Epidermal melanocyte (primary cell): Measurements from ENCODE around the gene TNRC6C.
A peak's percentile ranks its signal among the peaks of the same experiment; 100 is the strongest.

Source experiments
- DNase-seq: peaks from one replicate; pipeline ENCODE4 v3.0.0; 2011; ENCODE audit warnings: low spot score; ENCODE audit not compliant: insufficient read length

The TNRC6C gene

GRCh38 chr17:77957857-77958715 lies at the start of gene TNRC6C:
Gene TNRC6C, plus strand, starts transcription at chr17:77958703. Its CDS starts 45,504 bp downstream, at chr17:78004207.
- peak; percentile 99 for DNase-seq

GRCh38 chr17:77909236-77909635 lies 49.3 kb upstream of the TNRC6C start:
- DNase-seq = no peak

GRCh38 chr17:77909816-77910215 lies 48.7 kb upstream of the TNRC6C start:
- no peak for DNase-seq

GRCh38 chr17:77914385-77915254 lies 43.9 kb upstream of the TNRC6C start:
- DNase-seq = no peak

GRCh38 chr17:77915594-77916021 lies 42.9 kb upstream of the TNRC6C start:
- no peak for DNase-seq

- DNase-seq = no peak
Measured at GRCh38 chr17:77916264-77916663, 42.2 kb upstream of the TNRC6C start.

- no peak for DNase-seq
Measured at GRCh38 chr17:77916703-77917481, 41.6 kb upstream of the TNRC6C start.

- no peak for DNase-seq
Measured at GRCh38 chr17:77919276-77919675, 39.2 kb upstream of the TNRC6C start.

GRCh38 chr17:77923135-77923534 lies 35.4 kb upstream of the TNRC6C start:
- DNase-seq = no peak

- no peak for DNase-seq
Measured at GRCh38 chr17:77923776-77924513, 34.6 kb upstream of the TNRC6C start.

GRCh38 chr17:77924757-77925336 lies 33.7 kb upstream of the TNRC6C start:
- DNase-seq = no peak

- DNase-seq = no peak
Measured at GRCh38 chr17:77925831-77926543, 32.5 kb upstream of the TNRC6C start.

GRCh38 chr17:77926981-77927380 lies 31.5 kb upstream of the TNRC6C start:
- DNase-seq = no peak

GRCh38 chr17:77927777-77928518 lies 30.6 kb upstream of the TNRC6C start:
- no peak for DNase-seq

GRCh38 chr17:77928519-77929179 lies 29.9 kb upstream of the TNRC6C start:
- DNase-seq = no peak

GRCh38 chr17:77929180-77929564 lies 29.3 kb upstream of the TNRC6C start:
- no peak for DNase-seq

GRCh38 chr17:77929871-77930436 lies 28.5 kb upstream of the TNRC6C start:
- no peak for DNase-seq
